MM.1S (cell line): ENCODE data around the gene ESRRA.

Experiments
- EZH2phosphoT487 ChIP-seq: fragments of 300-600 bp; sonication (generic); IDR thresholded peaks from 2 replicates; pipeline ENCODE4 v1.6.1; 2018; ENCODE audit warnings: antibody characterized with exemption, low read length
- TF ChIP-seq, protein P1 (sequence below): fragments of 300-600 bp; sonication (generic); IDR thresholded peaks from 2 replicates; pipeline ENCODE4 v1.5.1; 2016; ENCODE audit warnings: antibody characterized with exemption, low read length, mixed read lengths

DNA sequence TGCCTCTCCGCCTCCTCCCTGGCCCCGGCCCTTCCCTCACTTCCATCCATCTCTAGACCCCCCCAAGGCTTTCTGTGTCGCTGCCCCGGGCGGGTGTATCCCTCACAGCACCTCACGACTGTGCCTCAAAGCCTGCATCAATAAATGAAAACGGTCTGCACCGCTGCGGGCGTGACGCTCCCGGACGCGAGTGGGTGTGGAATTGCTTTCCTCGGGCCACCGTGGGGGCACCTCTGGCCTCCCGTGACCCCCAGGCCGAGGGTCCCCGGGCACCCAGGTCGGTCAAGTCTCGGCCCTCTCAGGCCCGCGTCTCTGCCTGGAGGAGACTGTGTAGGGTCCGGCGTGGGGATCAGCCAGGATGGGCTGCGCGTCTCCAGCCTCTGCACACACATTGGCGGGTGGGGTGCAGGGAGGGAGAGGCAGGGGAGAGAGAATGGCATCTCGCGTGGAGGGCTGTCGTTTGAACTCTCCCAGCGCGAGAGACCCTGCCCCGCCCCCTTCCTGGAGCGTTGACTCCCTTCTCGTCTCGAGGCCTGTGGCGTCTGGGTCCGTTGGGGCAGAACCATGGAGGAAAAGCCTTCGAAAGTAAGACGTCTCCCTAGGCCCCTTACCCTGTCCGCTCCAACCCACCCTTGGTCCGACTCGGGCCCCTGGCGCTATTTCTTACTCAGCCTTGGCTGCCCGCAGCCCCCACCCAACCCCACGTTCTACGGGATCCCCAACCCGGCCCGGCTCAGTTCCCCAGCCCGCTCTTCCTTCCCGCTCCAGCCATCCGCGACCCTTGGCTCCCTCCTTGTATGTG lies 5.3 kb upstream of the ESRRA start, which contains the start of gene CATSPERZ:
- TF ChIP-seq, protein P1, sequence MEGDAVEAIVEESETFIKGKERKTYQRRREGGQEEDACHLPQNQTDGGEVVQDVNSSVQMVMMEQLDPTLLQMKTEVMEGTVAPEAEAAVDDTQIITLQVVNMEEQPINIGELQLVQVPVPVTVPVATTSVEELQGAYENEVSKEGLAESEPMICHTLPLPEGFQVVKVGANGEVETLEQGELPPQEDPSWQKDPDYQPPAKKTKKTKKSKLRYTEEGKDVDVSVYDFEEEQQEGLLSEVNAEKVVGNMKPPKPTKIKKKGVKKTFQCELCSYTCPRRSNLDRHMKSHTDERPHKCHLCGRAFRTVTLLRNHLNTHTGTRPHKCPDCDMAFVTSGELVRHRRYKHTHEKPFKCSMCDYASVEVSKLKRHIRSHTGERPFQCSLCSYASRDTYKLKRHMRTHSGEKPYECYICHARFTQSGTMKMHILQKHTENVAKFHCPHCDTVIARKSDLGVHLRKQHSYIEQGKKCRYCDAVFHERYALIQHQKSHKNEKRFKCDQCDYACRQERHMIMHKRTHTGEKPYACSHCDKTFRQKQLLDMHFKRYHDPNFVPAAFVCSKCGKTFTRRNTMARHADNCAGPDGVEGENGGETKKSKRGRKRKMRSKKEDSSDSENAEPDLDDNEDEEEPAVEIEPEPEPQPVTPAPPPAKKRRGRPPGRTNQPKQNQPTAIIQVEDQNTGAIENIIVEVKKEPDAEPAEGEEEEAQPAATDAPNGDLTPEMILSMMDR: no peak
- no peak for TF ChIP-seq EZH2phosphoT487
